PFSK-1 (cell line): ENCODE measurements around the gene STK32B.

Experiments
- POLR2AphosphoS5 ChIP-seq: IDR thresholded peaks from 2 replicates; pipeline ENCODE4 v1.6.1; 2012; ENCODE audit warnings: low read depth, mild to moderate bottlenecking, control low read depth, low read length, moderate library complexity
- SIN3A ChIP-seq: IDR thresholded peaks from 2 replicates; pipeline ENCODE4 v1.6.1; 2012; ENCODE audit warnings: mild to moderate bottlenecking, low read length, moderate library complexity, borderline replicate concordance; ENCODE audit not compliant: insufficient read depth

DNA sequence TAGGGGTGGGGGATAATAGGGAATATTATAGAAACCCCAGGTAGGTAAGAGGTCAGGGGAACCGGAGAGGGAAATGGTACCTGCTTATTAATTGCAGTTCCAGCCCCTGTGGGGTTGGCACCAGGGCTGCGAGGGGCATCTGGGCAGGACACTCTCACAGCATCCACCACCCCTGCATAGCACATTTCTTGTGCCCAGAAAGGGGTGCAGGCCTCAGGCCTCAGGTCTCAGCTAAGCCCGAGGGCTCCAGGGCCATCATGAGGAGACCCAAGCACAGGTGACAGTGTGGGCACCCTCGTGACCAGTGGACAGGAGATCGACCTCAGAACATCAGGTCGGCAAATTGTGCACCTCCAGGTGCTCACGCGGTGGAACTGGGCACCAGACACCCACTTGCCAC lies 492.4 kb downstream of the STK32B start:
- TF ChIP-seq POLR2AphosphoS5: no peak
- no peak for TF ChIP-seq SIN3A
